HAP-1 (cell line): ENCODE measurements around the gene KAT2A.

ENCODE experiments used
- DNase-seq, 2 experiments: peaks; one replicate each; pipeline ENCODE4 v3.0.0-alpha.2; 2016 to 2020; ENCODE audit warnings: low spot score in 2 of 2
- H3K27me3 ChIP-seq: fragments of 250-450 bp; sonication (Bioruptor Pico); 2 replicates; pipeline ENCODE4 v1.5.1; 2020; ENCODE audit warnings: low read depth, mild to moderate bottlenecking, moderate library complexity
- H3K36me3 ChIP-seq: fragments of 250-450 bp; sonication (Bioruptor Pico); replicated peaks from 2 replicates; pipeline ENCODE4 v1.5.1; 2020; ENCODE audit warnings: mild to moderate bottlenecking
- H3K4me1 ChIP-seq: fragments of 250-450 bp; sonication (Bioruptor Pico); 2 replicates; pipeline ENCODE4 v1.5.1; 2020; ENCODE audit warnings: mild to moderate bottlenecking
- H3K4me3 ChIP-seq: fragments of 250-450 bp; sonication (Bioruptor Pico); 2 replicates; pipeline ENCODE4 v1.5.1; 2020; ENCODE audit warnings: mild to moderate bottlenecking, moderate library complexity
- H3K9me3 ChIP-seq: fragments of 250-450 bp; sonication (Bioruptor Pico); 2 replicates; pipeline ENCODE4 v1.5.1; 2020; ENCODE audit warnings: mild to moderate bottlenecking, moderate library complexity
- in situ Hi-C: fragments of 300-500 bp; cut with MboI; formaldehyde crosslinking; loops from 3 replicates; pipeline ENCODE4 v1.14.3; 2020; ENCODE audit warnings: low sequenced_read_pairs, inconsistent platforms, mixed read lengths

KAT2A gene

DNA sequence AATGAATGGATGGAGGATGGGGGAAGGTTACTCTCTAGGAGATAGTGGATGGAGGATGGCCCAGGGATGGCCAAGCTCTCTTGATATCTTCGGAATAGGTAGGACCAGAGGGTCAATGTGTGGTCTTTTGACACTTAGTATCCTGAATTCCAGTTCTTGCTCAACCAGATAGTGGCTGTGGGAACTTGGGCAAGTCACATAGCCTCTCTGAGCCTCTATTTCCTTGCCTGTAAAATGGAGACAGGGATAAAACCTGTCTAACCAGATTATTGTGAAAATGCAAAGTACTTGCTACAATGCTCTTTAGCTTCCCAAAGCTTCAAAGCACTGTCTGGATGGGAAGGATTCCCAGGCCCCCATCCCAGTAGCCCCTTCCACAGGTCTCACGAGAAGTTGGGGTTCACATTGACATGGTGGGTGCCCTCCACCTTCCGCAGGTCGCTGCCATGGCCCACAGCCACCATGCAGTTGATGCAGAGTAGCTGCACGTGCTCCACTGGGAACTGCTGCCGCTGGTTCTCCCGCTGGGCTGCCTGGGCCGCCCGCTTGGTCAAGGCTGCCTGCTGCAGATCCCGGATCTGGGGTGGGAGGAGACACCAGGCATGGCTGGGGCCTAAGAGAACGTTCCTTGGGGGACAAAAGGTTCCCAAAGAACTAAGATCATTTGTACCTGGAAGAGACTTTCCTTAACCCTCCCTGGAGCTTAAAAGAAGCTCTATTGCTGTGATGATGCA lies 17.8 kb downstream of the KAT2A start:
- in situ Hi-C loops: no loop called here
- Histone ChIP-seq H3K36me3 (no peaks in the 10 kb centered on the region), H3K4me1 (no peaks in the 10 kb centered on the region), H3K4me3 (no peak overlapping the region), H3K27me3 (no peaks in the 10 kb centered on the region), H3K9me3 (no peaks in the 10 kb centered on the region)
- DNase-seq: no peak

DNA sequence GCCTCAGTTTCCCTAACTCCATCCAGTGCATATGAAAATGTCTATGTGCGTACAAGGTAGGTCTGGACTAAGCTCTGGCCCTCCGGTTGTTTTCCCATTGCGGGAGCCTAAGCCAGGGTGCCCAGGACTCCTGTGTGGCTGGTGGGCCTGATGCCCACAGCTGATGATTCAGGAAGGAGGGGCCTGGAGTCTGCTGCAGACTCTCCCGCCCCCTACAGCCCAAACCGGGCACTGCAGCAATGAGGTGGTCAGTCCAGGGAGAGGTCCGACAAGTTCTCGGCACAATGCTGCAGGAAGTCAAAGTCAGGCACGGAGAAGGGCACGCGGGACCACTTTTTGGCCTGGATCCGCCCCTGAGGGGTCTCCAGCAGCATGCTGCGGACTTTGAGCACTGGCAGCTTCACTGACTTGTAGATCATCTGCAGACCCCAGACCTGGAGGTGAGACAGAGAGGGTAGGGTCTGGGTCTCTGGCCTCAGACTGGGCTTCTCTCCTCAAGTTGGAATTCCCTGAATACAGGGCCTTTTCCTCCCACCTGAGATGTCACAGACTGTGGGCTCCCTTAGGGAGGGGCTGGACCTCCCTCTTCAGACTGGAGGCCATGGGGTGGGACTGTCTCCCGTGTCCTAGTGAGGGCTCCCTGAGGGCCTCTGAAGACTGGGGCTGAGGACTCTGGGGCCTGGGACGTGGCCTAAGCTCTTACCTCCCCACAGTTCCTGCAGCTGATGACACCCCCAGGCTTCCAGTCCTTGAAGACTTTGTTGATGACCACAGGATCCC lies 19.5 kb downstream of the KAT2A start:
- peak; percentile 18 to 92 for DNase-seq
- no peaks in the 10 kb centered on the region for H3K36me3 ChIP-seq
- H3K27me3 ChIP-seq: no peaks in the 10 kb centered on the region
- H3K4me1 ChIP-seq: peaks cover 3% of the 10 kb centered on the region; the same call in 1 of the 2 replicates
- no peaks in the 10 kb centered on the region for H3K9me3 ChIP-seq
- H3K4me3 ChIP-seq: no peak overlapping the region
- in situ Hi-C loops: no loop called here

- H3K36me3 ChIP-seq: no peaks in the 10 kb centered on the region
- no peak overlapping the region for H3K4me3 ChIP-seq
- H3K4me1 ChIP-seq: peaks cover 3% of the 10 kb centered on the region; the same call in 1 of the 2 replicates
- in situ Hi-C loops: no loop called here
- DNase-seq: no peak
- no peaks in the 10 kb centered on the region for H3K27me3 ChIP-seq
- no peaks in the 10 kb centered on the region for H3K9me3 ChIP-seq
Observed at GRCh38 chr17:42098730-42099399, 22.3 kb downstream of the KAT2A start.

DNA sequence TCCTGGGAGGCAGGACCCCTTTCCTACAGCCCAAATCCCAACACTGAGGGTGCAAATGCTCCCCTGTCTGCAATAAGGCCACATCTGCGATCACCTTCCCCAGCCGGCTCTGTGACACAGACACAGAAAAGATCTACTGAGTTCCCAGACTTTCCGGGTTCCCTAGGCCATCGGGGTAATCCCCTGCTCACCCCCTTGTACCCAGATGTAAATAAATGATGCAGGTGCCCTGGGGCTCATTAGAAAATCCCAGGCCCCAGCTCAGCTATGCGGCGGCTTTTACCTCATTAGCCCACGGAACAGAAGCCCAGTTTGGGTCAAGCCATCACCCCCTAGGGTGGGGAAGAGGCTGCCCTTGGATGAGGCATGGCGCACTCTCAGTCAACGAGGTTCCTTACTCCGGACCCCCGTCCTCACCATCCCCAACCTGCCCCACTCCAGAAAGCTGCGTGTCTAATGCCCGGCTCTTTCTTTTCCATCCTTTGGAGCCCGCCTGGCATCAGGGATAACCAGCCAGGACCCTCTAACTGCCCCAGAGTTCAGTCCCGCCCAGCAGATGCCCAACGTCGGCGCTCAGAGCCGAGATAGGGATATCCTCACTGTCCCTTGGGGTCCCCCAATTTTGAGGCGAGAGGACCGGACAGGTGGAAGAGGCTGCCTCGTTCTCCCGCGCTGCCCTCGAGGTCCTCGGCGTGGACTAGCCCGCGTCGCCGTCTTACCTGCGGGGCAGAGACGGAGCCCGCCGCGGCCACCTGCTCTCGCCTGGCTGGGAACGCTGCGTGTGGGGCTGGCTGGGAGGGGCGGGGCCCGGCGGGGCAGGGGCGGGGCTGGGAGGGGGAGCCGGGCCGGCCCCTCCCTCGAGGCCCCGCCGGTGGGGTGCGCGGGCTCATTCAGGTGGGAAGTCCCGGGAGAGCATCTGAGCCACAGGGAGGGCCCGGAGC lies 23.2 kb downstream of the KAT2A start, which contains the start of gene ZNF385C:
TSS of gene ZNF385C (minus strand) at position 783 of the 941 bp plus-strand sequence. CDS start 35,417 bp downstream, outside the sequence.
- in situ Hi-C loops: no loop called here
- Histone ChIP-seq H3K27me3 (no peaks in the 10 kb centered on the region), H3K4me1 (peaks cover 3% of the 10 kb centered on the region; the same call in 1 of the 2 replicates), H3K36me3 (no peaks in the 10 kb centered on the region), H3K4me3 (no peak within 1 kb of the TSS), H3K9me3 (no peaks in the 10 kb centered on the region)
- DNase-seq: peak in 1 of 2 experiments; percentile 47

DNA sequence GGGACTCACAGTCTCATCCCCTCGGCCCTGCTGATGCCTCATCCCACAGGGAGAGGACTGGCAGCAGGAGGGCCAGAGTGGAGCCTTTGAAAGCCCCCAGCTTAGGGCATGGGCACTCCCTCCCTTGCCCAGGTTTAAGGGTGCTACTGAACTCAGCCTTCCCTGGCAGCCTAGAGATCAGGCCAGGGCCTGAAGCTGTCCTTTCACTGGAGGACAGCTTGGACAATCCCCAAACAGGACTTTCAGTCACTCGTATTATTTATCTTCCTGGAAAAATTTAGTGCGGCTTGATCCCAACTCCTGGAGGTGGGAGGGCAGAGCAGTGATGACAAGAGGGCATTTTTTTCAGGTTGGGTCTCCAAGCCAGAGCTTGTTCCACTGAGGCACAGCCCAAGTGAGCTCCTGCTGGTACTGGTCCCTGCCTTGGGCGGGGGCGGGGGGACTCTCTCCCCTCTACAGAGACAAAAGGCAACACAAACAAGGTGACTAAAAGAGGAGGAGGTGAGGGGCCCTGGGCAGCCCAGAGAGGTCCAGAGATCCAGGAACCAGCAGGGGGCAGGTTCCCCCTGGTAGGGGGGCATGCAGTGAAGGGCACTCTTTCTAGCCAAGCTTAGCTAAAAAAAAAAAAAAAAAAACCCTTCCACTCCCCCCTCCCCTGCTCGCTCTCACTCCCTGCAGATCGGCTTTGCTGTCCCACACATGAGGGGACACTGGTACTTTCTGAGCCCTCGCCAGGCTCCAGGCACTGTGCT lies 24.6 kb downstream of the KAT2A start:
- in situ Hi-C loops: no loop called here

DNA sequence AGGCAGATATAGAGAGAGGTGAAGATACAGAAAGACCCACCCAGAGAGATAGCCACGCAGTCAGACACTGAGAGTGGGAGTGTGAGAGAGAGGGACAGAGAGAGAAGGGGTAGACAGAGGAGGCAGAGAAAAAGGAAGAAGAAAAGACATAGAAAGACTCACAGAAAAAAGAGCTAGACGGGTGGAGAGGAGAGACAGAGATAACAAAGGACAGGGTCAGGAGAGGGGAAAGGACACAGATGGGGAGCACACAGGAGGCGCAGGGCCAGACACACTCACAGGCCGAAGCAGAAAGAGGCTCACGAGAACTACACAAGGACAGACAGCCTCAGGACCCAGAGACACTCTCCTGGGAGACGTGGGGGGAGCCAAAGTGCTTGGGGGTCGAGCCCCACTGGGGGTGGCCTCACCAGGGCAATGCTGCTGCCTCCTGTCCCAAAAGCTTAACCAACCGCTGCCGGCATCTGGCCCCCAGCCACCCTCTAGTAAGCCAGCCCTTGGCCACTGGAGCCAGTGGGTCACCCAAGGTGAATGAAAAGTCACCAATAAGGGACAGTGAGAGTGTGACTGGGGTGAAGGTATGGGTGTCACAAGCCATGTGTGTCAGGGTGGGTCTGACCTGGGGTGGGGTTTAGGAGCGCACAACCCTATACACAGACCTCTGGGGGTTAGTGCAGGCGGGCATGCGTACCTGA lies 26.6 kb downstream of the KAT2A start:
- Histone ChIP-seq H3K27me3 (peaks cover 4% of the 10 kb centered on the region; the same call in 1 of the 2 replicates), H3K4me1 (peaks cover 3% of the 10 kb centered on the region; the same call in 1 of the 2 replicates), H3K4me3 (no peak overlapping the region), H3K36me3 (no peaks in the 10 kb centered on the region), H3K9me3 (no peaks in the 10 kb centered on the region)
- no peak for DNase-seq
- in situ Hi-C loops: no loop called here

More for the DNA sequence above, 24.6 kb downstream of the KAT2A start:
- peaks cover 3% of the 10 kb centered on the region; the same call in 1 of the 2 replicates for H3K4me1 ChIP-seq
- H3K9me3 ChIP-seq: no peaks in the 10 kb centered on the region
- no peak for DNase-seq
- no peaks in the 10 kb centered on the region for H3K27me3 ChIP-seq
- H3K36me3 ChIP-seq: no peaks in the 10 kb centered on the region
- H3K4me3 ChIP-seq: no peak overlapping the region

GRCh38 chr17:42092939-42093338 lies 28.2 kb downstream of the KAT2A start:
- no peak for DNase-seq
- H3K27me3 ChIP-seq: peaks cover 8% of the 10 kb centered on the region
- H3K4me3 ChIP-seq: no peak overlapping the region
- in situ Hi-C loops: no loop called here
- peaks cover under 1% of the 10 kb centered on the region; the same call in 1 of the 2 replicates for H3K4me1 ChIP-seq
- no peaks in the 10 kb centered on the region for H3K36me3 ChIP-seq
- no peaks in the 10 kb centered on the region for H3K9me3 ChIP-seq

GRCh38 chr17:42090964-42091790 lies 30.0 kb downstream of the KAT2A start:
- Histone ChIP-seq H3K27me3 (peaks cover 8% of the 10 kb centered on the region), H3K4me1 (no peaks in the 10 kb centered on the region), H3K36me3 (no peaks in the 10 kb centered on the region), H3K9me3 (no peaks in the 10 kb centered on the region), H3K4me3 (no peak overlapping the region)
- in situ Hi-C loops: no loop called here
- no peak for DNase-seq

GRCh38 chr17:42088736-42089135 lies 32.4 kb downstream of the KAT2A start:
- H3K36me3 ChIP-seq: no peaks in the 10 kb centered on the region
- no peaks in the 10 kb centered on the region for H3K9me3 ChIP-seq
- in situ Hi-C loops: no loop called here
- no peak for DNase-seq
- peaks cover 8% of the 10 kb centered on the region for H3K27me3 ChIP-seq
- no peaks in the 10 kb centered on the region for H3K4me1 ChIP-seq
- no peak overlapping the region for H3K4me3 ChIP-seq

GRCh38 chr17:42087736-42088705 lies 33.1 kb downstream of the KAT2A start:
- in situ Hi-C loops: no loop called here
- Histone ChIP-seq H3K27me3 (peaks cover 8% of the 10 kb centered on the region), H3K9me3 (no peaks in the 10 kb centered on the region), H3K4me3 (no peak overlapping the region), H3K36me3 (no peaks in the 10 kb centered on the region), H3K4me1 (no peaks in the 10 kb centered on the region)
- no peak for DNase-seq
